Frontal cortex (tissue), 1 donor: ENCODE data around the gene SYNE3. TPM values are rescaled to one million over a fixed set of nuclear protein-coding genes. Genes with fewer than 3 reads are reported as not detected.

Experiments used
- small RNA-seq: library from RNA; depleted of rRNA; stranded (forward); fragments of <200 nt; gene quantifications from one replicate; pipeline ENCODE3, GENCODE V24; 2014
- total RNA-seq: library from RNA; depleted of rRNA; stranded (reverse); fragments of >200 nt; gene quantifications from one replicate; pipeline ENCODE4 v1.2.3, GENCODE V29; 2014

SYNE3 gene
- total RNA-seq, 1 donor from 2014 or later, result 1.2 TPM

Small RNA genes lying within 50 kb of the gene (small RNA-seq; reads per million reads assigned to genes)
- gene SCARNA13, result 10.3 reads per million, percentile 95 among the genes with 10 or more reads in this experiment

Other genes starting within 250 kb of the SYNE3 start
- gene CLMN, start 196.7 kb downstream of the SYNE3 start, total RNA-seq, result 0.82 TPM
- gene GLRX5, start 18.4 kb upstream of the SYNE3 start, total RNA-seq, result 31.8 TPM
- not detected for gene TCL1B, start 169.8 kb upstream of the SYNE3 start, total RNA-seq
- gene TCL1A, start 197.5 kb upstream of the SYNE3 start, total RNA-seq, result not detected